GM18502 (cell line): ENCODE data around the gene CCNT2.
A peak's percentile ranks its signal among the peaks of the same experiment; 100 is the strongest.
"Not testable (repeated sequence)": the region's sequence is repeated elsewhere in the genome, so short reads cannot be mapped to it uniquely, and the experiment has no call there.

Source experiments
- ATAC-seq: cut with Tn5 transposase; IDR thresholded peaks from one replicate; pipeline ENCODE4 v1.9.1; 2021; ENCODE audit warnings: mild to moderate bottlenecking; ENCODE audit not compliant: unreplicated experiment, poor library complexity

CCNT2 gene

DNA sequence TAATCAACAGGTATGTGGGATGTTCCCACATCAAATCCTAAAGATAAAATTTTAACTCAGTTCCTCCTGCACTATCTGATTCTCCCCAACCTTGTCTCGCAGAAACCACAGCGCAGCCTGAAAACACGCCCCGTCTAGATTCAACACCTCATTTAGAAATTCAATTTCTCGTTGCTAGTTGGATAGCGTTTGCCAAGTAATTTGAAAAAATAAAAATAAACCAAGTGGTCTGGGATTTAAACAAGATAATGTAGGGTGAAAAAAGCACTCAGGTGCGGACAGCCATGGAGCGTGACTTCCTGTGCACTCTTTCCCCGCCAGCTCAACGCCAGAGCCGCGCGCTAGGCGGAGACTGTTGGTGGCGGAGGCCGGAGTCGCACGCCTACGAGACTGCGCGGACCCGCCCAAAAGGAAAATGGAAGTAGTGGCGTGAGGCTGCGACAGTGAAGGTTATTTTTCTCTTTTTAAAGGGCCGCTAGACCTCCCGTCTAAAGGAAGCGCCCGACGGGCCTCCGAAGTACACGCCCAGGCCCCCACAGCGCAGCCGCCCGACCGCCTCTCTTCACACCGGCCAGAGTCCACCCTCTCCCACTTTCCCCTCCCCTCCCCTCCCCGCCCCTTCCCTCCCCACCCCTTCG is 615 bp upstream of the CCNT2 start:
- peak; percentile 80 for ATAC-seq

DNA sequence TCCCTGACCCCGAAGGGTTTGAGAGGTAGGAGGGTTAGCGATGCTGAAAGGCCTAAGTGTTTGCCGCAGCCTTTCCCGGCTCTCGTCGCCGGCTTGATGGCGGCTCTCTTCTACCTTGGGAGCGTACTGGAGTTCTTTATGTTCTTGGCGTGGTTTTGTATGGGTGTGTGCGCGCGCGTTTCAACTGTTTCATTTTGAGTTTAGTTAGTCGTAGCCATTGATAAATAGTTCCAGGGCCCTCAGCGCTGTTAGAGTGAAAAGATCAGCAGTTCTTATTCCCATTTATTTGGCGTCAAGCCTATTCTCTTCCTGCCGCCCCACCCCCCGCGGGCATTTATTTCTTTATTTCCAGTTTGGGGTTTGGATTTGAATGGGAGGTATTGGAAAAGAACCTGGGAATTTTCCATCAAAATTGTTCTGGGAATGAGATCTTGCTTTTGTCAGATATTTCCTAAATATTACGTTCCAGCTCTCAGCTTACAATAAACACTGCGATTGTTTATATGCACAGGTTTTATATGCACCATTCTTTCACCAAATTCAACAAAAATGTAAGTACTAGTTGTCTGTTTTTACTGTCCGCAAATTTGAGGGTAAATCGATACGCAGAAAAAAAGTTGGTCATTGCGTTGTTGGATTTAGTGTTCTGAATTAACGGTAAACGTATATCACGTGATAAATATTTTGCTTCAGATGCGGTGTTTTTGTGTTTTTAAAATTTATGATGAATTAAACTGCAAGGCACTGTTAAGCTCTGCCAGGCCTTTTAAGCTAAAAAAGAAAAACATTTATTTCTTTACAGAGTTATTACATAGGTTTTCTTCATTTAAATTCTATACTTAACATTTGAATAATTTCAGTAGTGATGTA is 954 bp downstream of the CCNT2 start:
- ATAC-seq: peak; percentile 7

DNA sequence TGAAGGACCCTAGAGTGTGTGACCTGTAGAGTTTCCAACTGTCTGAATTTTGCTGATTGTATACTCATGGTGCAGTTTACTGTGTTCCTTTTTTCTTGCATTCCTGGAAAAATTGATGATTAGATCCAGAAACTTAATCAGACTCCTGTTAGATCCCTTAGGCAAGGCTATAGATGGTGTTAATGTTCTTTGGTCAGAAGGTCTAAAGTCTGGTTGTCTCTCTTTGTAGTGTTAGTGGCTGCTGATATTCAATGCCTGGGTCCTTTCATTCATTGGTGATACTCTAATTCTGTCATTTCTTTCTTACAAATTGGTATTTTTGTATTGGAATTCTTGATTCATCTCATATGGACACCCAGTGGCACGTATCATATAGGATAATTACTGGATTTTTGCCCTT is 6.3 kb downstream of the CCNT2 start:
- no peak for ATAC-seq

- no peak for ATAC-seq
Measured at GRCh38 chr2:134926231-134926931, 7.8 kb downstream of the CCNT2 start.

- no peak for ATAC-seq
Measured at GRCh38 chr2:134927195-134927594, 8.6 kb downstream of the CCNT2 start.

GRCh38 chr2:134932864-134933526 is 14.4 kb downstream of the CCNT2 start:
- no peak for ATAC-seq

DNA sequence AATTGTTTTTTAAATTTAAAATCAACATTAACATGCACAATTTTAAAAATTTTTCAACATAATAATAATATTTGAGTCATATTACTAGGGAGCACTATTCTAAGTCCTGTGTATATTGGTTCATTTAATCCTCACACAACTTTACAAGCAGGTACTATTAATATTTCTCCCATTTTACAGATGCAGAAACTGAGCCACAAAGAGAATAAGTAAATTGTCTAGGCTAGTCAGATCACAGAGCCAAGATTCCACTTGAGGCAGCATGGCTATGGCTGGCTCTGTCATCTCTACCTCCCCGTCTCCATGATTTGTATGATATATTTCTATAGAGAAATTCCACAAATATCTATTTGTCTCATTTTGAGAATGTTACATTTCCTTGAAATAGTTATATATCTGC is 15.1 kb downstream of the CCNT2 start:
- ATAC-seq: no peak

GRCh38 chr2:134934150-134934549 is 15.5 kb downstream of the CCNT2 start:
- ATAC-seq: no peak

GRCh38 chr2:134934641-134935040 is 16.0 kb downstream of the CCNT2 start:
- ATAC-seq: no peak

- ATAC-seq: no peak
Measured at GRCh38 chr2:134936691-134937090, 18.1 kb downstream of the CCNT2 start.

- peak; percentile 78 for ATAC-seq
Measured at GRCh38 chr2:134943540-134943939, 24.9 kb downstream of the CCNT2 start.

DNA sequence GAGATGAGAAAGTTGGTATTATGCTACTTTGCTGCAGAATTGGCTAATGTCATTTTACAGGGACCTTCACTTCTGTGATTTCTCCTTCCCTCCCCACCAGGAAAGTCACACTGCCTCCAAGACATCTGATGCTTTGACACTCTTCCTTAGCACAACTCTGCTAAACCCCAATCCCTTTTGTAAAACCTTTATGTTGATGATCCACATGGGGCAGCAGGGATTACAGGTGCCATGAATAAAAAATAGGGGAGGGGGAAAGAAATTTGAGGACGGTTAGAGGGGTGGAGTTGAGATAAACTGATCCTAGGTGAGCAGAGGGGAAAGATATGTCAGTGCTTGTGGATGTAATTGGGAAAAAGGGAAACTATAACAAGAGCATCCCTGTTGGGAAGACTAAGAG is 26.4 kb downstream of the CCNT2 start:
- ATAC-seq: no peak

DNA sequence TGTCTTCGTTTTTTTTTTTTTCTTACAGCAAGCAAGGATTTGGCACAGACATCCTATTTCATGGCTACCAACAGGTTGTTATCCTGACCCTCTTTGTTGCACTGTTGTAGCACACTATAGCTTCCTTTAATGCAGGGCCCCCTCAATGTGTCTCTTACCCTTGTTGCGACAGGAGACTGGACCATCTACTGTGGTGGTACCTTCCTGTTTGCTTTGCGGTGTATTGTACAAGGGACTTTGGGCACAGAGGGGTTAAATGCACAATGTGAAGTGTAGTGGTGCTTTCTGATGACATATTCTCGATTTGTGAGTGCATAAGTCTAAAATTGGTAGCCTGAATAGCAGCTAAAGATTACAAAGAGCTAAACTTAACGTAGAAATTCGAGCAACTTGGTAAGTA is 27.5 kb downstream of the CCNT2 start:
- no peak for ATAC-seq

GRCh38 chr2:134949981-134950708 is 31.5 kb downstream of the CCNT2 start:
- no peak for ATAC-seq

DNA sequence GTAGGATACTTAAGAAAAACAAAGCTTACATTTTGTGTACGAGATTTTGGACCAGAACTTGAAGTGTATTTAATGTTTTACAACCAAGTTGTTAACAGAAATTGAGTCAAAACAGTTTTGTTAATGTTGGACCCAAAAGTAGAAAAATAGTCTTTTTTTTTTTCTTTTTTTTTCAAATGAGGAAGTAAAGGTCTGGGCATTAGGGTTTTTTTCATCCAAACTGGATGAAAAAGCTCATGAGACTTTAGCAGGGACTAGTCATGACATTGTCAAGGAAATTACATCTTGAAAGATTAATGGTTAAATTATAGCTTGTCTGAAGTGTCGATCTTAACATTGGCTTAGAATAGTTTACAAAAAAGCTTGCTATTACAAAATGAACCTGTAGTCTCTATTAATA is 32.3 kb downstream of the CCNT2 start:
- ATAC-seq: no peak

DNA sequence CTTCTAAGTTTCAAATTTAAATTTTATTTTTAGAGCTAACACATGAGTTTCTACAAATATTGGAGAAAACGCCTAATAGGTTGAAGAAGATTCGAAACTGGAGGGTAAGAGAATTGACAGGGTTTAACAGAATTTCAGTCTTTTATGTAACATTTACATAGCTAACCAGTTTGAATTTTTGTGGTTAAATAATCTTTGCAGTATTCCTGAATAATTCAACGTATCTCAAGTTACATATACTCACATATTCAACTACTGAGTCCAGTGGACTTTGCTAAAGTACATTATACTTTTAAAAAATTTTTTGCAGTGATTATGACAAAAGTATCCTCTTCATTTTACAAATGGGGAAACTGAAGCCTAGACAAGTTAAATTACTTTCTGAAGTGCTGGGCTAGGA is 34.0 kb downstream of the CCNT2 start:
- no peak for ATAC-seq

DNA sequence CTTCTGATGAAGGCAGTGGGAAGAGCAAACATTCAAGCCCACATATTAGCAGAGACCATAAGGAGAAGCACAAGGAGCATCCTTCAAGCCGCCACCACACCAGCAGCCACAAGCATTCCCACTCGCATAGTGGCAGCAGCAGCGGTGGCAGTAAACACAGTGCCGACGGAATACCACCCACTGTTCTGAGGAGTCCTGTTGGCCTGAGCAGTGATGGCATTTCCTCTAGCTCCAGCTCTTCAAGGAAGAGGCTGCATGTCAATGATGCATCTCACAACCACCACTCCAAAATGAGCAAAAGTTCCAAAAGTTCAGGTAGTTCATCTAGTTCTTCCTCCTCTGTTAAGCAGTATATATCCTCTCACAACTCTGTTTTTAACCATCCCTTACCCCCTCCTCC is 35.4 kb downstream of the CCNT2 start:
- ATAC-seq: no peak

- ATAC-seq: no peak
Measured at GRCh38 chr2:134955744-134956143, 37.1 kb downstream of the CCNT2 start.

GRCh38 chr2:134957477-134957876 is 38.9 kb downstream of the CCNT2 start:
- ATAC-seq: no peak

- not testable (repeated sequence) for ATAC-seq
Measured at GRCh38 chr2:134967166-134967565, 48.5 kb downstream of the CCNT2 start.
